Choroid plexus epithelial cell (primary cell): ENCODE results near the gene DMRTB1.

Experiments used
- DNase-seq: peaks from one replicate; pipeline ENCODE4 v3.0.0-alpha.2; 2010; ENCODE audit warnings: low read depth
- H3K4me3 ChIP-seq: 2 replicates; pipeline ENCODE4 v1.5.1; 2011; ENCODE audit warnings: low read depth, mild to moderate bottlenecking, control low read depth, low read length, moderate library complexity
- TF ChIP-seq, protein P1 (sequence below): conservative IDR thresholded peaks from 2 replicates; pipeline ENCODE4 v1.5.1; 2011; ENCODE audit warnings: low read depth, mild to moderate bottlenecking, control low read depth, inconsistent platforms, low read length, moderate library complexity

Gene DMRTB1

GRCh38 chr1:53505891-53506290 is 46.7 kb downstream of the DMRTB1 start:
- DNase-seq = no peak
- H3K4me3 ChIP-seq = no peak overlapping the region
- TF ChIP-seq, protein P1, sequence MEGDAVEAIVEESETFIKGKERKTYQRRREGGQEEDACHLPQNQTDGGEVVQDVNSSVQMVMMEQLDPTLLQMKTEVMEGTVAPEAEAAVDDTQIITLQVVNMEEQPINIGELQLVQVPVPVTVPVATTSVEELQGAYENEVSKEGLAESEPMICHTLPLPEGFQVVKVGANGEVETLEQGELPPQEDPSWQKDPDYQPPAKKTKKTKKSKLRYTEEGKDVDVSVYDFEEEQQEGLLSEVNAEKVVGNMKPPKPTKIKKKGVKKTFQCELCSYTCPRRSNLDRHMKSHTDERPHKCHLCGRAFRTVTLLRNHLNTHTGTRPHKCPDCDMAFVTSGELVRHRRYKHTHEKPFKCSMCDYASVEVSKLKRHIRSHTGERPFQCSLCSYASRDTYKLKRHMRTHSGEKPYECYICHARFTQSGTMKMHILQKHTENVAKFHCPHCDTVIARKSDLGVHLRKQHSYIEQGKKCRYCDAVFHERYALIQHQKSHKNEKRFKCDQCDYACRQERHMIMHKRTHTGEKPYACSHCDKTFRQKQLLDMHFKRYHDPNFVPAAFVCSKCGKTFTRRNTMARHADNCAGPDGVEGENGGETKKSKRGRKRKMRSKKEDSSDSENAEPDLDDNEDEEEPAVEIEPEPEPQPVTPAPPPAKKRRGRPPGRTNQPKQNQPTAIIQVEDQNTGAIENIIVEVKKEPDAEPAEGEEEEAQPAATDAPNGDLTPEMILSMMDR = no peak

GRCh38 chr1:53506355-53507050 is 47.3 kb downstream of the DMRTB1 start:
- TF ChIP-seq, protein P1 = no peak
- no peak for DNase-seq
- no peak overlapping the region for H3K4me3 ChIP-seq

DNA sequence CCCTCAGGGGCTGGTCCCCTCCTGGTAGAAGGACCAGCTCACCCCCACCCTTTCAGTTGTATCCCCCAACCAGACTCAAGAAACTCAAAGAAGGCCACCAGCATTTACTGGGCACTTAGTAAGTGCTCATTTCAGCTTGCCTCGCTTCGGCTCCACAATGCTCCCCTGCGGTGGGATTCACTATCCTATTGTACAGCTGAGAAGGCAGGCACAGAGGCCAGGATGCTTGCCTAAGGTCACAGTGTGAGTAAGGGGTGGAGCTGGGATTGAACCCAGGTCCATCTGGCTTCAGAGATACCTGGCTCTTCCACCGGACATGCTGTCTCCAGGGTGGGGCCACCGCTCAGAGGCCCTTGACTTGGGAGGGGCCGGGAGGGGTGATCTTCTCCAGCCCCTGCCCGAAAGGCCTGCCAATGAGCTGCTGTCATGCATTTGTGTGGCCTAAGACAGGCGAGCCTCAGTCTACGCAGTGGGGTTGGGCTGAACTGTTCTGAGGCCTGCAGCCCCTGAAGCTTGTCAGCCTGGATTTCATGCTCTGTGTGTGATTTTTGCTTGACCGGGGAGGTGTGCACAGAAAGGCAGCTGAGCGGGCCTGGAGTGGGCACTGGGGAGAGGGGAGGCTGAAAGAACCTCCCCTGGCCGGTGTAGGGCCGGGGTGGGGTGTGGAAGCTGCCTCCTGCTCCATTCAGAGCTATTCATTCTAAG is 48.1 kb downstream of the DMRTB1 start:
- H3K4me3 ChIP-seq = no peak overlapping the region
- TF ChIP-seq, protein P1 = no peak
- no peak for DNase-seq

DNA sequence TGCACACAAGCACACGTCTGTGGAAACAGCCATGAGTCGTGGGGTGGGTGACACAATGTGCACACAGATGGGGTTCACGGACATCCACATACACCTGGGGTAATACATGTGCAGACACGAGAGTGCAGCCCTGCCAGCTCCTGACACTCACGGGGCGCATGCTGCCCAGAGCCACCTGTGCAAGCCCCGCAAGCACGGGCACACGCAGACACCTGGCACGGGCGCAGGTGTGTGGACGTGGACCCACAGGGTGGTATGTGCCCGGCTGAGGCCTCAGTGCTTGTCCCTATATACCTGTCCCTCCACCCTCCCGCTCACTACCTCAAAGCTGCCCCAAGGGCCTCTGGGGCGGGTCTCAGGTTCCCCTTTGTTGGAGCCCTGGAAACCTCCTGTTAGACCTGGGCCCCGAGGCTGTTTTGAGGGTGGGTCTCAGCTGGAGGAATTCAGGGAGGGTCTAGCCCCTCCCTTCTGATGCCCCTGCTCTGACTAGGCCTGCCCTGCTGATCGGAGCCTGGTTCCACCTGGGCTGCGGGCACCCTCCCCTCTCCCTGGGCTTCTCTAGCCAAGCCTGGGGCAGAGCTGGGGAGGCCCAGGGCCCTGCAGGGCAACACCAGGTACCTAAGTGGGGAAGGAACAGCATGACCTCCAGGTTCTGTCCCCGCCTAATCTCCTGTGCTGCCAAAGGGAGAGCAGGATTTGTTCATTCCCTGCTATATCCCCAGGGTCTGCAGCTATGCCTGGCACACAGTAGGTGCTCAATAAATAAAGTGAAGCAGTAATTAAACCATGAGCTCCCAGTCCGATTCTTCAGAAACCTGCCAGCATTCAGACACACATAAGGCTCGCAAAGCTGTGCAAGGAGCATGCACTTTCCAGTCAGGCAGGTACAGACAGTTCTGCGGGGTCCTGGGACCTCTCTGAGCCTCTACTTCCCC is 49.1 kb downstream of the DMRTB1 start:
- TF ChIP-seq, protein P1 = no peak
- no peak overlapping the region for H3K4me3 ChIP-seq
- DNase-seq = no peak

GRCh38 chr1:53508991-53509666 is 49.9 kb downstream of the DMRTB1 start:
- no peak for DNase-seq
- H3K4me3 ChIP-seq = no peak overlapping the region
- TF ChIP-seq, protein P1 = no peak

DNA sequence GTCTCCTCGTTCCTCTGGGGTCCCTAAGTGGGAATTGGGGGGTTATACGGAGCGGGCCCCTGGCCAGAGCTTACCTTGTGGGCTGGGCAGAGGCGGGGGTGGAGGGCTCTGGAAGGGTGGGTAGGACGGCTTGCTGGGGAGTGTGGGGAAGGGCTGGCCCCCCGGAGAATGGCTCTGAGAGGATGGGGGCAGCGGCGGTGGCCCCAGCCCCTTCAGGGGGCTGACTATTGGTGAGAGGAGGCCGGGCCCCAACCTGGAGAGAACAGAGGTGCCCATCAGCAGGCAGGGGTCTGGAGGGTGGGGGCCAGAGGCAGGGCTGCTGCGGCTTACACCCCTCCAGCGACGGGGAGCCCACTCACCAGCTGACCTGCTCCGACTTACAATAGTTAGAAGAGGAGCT is 50.6 kb downstream of the DMRTB1 start:
- no peak overlapping the region for H3K4me3 ChIP-seq
- TF ChIP-seq, protein P1 = no peak
- DNase-seq = no peak
